Head of caudate nucleus (tissue), 42 donors: ENCODE measurements around the gene CENPQ.

Experiments used
- DNase-seq, 42 donors: peaks; one replicate each; pipeline versions ENCODE4 v3.0.0 to v3.0.0-alpha.2; 2020 to 2021; ENCODE audit warnings: mixed read lengths in 7 of 42
- intact Hi-C: fragments of 100-400 bp; cut with DNase I; formaldehyde crosslinking; loops from one replicate; pipeline ENCODE4 v1.15.0; 2022

The CENPQ gene

DNA sequence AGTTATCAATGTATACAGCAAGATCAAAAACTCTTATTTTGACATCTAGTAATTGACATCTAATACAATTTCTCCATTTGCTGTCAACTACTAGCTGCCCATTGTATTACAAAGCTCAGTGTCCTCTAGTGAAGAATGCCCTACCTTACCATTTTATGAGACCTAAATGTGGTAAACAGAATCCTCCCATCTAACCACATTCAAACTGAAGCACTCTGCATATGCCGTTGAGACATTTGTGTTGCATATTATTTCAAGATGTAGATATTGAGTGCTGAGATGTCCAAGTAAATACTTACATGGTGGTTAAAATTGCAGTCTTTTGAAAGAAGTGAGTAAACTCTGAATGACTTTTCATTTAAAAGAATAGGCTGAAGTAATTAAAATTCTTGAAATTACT is 36.0 kb downstream of the CENPQ start:
- intact Hi-C loops = no loop called here

GRCh38 chr6:49499623-49500022 is 36.5 kb downstream of the CENPQ start, which contains the start of gene GLYATL3:
Gene GLYATL3, plus strand, starts transcription at chr6:49499923. Its CDS starts 12,068 bp downstream, at chr6:49511991.
- no peak for DNase-seq
- intact Hi-C loops = no loop called here

More for the DNA sequence above, 36.0 kb downstream of the CENPQ start:
- DNase-seq = no peak

DNA sequence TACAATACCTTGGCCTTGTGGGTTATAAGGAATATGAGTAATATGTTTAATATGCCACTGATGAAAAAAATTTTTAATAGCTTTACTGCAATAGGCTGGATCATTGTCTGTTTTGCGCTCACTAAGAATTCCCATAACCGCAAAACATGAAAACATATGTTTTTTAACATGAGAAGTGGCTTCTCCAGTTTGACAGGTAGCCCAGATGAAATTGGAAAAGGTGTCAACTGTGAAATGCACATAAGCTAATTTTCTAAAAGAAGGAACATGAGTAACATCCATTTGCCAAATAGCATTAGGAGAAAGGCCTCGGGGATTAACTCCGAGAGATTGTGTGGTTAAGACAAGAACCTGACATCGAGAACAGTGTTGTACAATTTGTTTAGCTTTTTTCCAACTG is 41.5 kb downstream of the CENPQ start:
- intact Hi-C loops = no loop called here
- no peak for DNase-seq

- no peak for DNase-seq
- intact Hi-C loops = no loop called here
Observed at GRCh38 chr6:49506569-49507111, 43.5 kb downstream of the CENPQ start.

DNA sequence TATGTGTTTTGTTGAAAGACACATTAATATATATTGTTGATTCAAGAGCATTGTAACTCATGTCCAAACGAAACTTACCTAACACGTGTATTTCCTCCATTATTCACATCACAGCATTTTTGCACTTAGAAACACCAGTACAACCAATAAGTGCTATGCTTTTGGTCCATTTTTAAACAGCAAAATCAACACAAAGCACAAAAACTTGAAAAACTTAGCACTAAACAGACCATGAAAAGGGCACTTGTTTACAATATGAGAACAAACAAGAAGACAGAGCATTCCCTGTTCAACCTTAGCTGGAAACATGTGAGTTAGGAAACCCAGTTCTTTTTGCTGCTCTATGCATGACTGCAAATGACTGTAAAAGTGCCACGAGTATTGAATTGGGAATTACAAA is 46.2 kb downstream of the CENPQ start:
- intact Hi-C loops = no loop called here
- no peak for DNase-seq

- intact Hi-C loops = no loop called here
- DNase-seq = no peak
Observed at GRCh38 chr6:49513153-49513989, 50.2 kb downstream of the CENPQ start.

GRCh38 chr6:49514571-49515484 is 51.7 kb downstream of the CENPQ start:
- intact Hi-C loops = no loop called here
- no peak for DNase-seq

DNA sequence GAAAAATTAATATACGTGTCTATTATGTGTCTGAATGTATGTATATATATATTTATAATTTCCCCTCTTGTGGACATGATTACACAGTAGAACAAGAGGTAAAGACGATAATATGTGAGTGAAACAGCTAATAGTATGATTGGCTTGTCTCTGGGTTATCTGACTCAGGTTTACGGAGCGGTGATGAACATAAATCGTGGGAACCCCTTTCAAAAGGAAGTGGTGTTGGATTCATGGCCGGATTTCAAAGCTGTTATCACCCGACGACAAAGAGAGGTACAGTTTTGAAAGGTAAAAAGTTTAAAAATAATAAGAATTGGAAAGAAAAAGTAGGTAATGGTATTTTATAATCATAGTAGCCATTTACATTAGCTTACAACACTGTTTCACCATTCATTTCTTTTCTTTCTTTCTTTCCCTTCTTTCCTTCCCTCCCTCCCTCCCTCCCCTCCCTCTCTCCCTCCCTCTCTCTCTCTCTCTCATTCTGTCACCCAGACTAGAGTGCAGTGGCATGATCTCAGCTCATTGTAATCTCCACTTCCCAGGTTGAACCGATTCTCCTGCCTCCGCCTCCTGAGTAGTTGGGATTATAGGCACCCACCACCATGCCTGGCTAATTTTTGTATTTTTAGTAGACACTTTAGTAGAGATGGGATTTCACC is 52.4 kb downstream of the CENPQ start:
- intact Hi-C loops = no loop called here
- DNase-seq = no peak

GRCh38 chr6:49516147-49516505 is 53.0 kb downstream of the CENPQ start:
- intact Hi-C loops = no loop called here
- DNase-seq = no peak

- intact Hi-C loops = no loop called here
- no peak for DNase-seq
Observed at GRCh38 chr6:49517919-49518318, 54.7 kb downstream of the CENPQ start.

GRCh38 chr6:49519660-49520059 is 56.5 kb downstream of the CENPQ start:
- no peak for DNase-seq
- intact Hi-C loops = no loop called here

GRCh38 chr6:49522710-49523593 is 59.8 kb downstream of the CENPQ start:
- intact Hi-C loops = no loop called here
- no peak for DNase-seq

DNA sequence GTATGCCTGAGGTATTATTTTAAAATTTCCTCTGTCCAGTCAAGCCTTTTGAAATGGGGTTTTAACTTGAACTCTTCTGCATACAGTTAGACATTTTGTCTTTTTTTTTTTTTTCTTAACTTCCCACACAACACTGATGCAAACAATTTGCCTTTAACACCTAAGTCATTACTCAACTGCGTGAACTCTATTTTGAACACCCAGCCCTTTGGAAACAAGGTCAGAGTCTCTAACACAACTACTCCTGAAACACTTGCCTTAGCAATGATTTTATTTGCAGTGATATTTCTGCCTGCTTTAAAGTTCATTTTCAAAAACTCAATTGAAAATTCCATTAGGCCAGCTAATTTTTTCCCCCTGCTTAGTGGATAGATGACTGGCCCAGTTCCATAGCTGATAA is 60.7 kb downstream of the CENPQ start:
- intact Hi-C loops = no loop called here

DNA sequence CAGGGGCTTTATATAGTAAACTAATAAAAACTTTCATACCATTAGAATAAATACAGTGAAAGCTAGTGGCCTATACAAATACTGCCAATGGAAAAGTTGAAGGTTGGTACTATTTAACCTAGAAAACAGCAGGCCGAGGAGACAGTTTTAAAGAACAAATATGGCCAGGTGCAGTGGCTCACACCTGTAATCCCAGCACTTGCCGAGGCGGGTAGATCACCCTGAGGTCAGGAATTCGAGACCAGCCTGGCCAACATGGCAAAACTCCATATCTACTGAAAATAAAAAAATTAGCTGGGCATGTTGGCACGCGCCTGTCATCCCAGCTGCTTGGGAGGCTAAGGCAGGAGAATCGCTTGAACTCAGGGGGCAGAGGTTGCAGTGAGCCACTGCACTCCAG is 61.4 kb downstream of the CENPQ start:
- no peak for DNase-seq
- intact Hi-C loops = no loop called here

More for the DNA sequence above, 60.7 kb downstream of the CENPQ start:
- no peak for DNase-seq

- no peak for DNase-seq
- intact Hi-C loops = no loop called here
Observed at GRCh38 chr6:49526598-49526997, 63.4 kb downstream of the CENPQ start.

GRCh38 chr6:49527320-49527719 is 64.2 kb downstream of the CENPQ start:
- intact Hi-C loops = no loop called here
- no peak for DNase-seq

DNA sequence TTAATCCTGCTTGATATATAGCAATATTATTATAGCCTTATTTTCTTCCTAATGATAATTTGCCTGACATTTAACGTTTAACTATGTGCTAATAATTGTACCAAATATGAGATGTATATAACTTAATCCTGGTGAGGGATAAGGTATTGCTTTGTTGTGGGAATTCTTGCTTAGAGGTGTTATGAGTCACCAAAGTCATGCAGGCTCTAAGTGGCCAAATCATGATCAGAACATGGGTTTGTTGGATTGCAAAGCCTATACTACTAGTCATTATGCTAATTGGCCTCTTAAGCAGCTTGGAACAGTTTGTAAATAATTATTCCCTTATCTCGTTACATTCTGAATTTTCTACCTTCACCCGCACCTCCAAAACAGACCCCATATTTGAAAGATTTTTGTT is 65.4 kb downstream of the CENPQ start:
- intact Hi-C loops = no loop called here
- DNase-seq = no peak

DNA sequence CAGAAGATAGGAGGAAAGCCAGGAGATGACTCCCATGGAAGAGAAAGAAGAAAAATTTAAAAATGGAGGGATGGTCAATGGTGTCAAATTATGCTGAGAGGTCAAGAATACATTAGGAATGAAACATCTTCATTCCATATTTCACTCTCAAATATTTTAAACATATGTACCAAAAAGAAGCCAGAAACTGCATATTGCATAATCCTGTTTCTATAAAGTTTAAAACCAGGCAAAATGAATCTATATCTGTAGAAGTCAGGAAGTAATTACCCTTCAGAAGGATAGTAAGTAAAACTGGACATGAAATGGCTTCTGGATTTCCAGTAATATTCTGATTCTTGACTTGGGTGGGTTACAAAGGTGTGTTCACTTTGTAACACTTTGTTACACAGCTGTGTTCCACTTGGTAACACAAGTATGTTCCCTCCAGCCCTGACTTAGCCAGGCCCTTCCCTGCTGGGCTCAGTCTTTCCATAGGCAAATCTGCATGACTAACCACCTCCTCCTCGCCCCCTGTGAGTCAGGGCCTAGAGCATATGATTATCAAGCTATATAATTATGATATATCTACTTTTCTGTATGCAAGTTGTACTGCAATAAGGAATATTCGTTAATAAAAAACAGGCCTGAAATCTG is 67.1 kb downstream of the CENPQ start:
- intact Hi-C loops = loop anchor here (10.0 kb wide), 1 partner anchor 315 kb away; no protein-coding TSS in a partner anchor
- no peak for DNase-seq
